HG03575 (cell line): ENCODE results near the gene GLYATL3.

Source experiments
- ATAC-seq: cut with Tn5 transposase; IDR thresholded peaks from one replicate; pipeline ENCODE4 v1.9.1; 2021; ENCODE audit not compliant: unreplicated experiment, insufficient number of reproducible peaks, low FRiP score; ENCODE audit errors: extremely low read depth

Gene GLYATL3

GRCh38 chr6:49540614-49541013, 40.9 kb downstream of the GLYATL3 start:
- ATAC-seq: no peak

GRCh38 chr6:49541210-49541724, 41.5 kb downstream of the GLYATL3 start:
- ATAC-seq: no peak

- no peak for ATAC-seq
These were observed 42.2 kb downstream of the GLYATL3 start for GRCh38 chr6:49541936-49542335.

- no peak for ATAC-seq
These were observed 43.5 kb downstream of the GLYATL3 start for GRCh38 chr6:49543087-49543858.

GRCh38 chr6:49546331-49546730, 46.6 kb downstream of the GLYATL3 start:
- no peak for ATAC-seq

- ATAC-seq: no peak
These were observed 49.0 kb downstream of the GLYATL3 start for GRCh38 chr6:49548613-49549304.

- ATAC-seq: no peak
These were observed 50.2 kb downstream of the GLYATL3 start for GRCh38 chr6:49549691-49550491.

GRCh38 chr6:49550492-49551077, 50.9 kb downstream of the GLYATL3 start, which contains the start of gene C6orf141:
TSS of gene C6orf141 (plus strand) at chr6:49550668. CDS start at chr6:49550793, 125 bp downstream.
- ATAC-seq: peak; percentile 33

- peak; percentile 24 for ATAC-seq
These were observed 51.5 kb downstream of the GLYATL3 start for GRCh38 chr6:49551078-49551865.

- ATAC-seq: peak; percentile 77
These were observed 52.1 kb downstream of the GLYATL3 start for GRCh38 chr6:49551866-49552129.

- no peak for ATAC-seq
These were observed 52.9 kb downstream of the GLYATL3 start for GRCh38 chr6:49552596-49552995.

GRCh38 chr6:49553384-49553783, 53.7 kb downstream of the GLYATL3 start:
- no peak for ATAC-seq

GRCh38 chr6:49555951-49556350, 56.2 kb downstream of the GLYATL3 start:
- ATAC-seq: no peak

- ATAC-seq: no peak
These were observed 56.7 kb downstream of the GLYATL3 start for GRCh38 chr6:49556429-49556837.

GRCh38 chr6:49557177-49557576, 57.5 kb downstream of the GLYATL3 start:
- no peak for ATAC-seq

- no peak for ATAC-seq
These were observed 58.5 kb downstream of the GLYATL3 start for GRCh38 chr6:49558238-49558637.

GRCh38 chr6:49563006-49563886, 63.5 kb downstream of the GLYATL3 start:
- no peak for ATAC-seq

- no peak for ATAC-seq
These were observed 64.8 kb downstream of the GLYATL3 start for GRCh38 chr6:49564552-49564951.
